IPS-18a (cell line): ENCODE results near the gene KDM2A.

Experiments used
- H3K27ac ChIP-seq: one replicate; pipeline ENCODE4 v1.5.1; 2013; ENCODE audit warnings: low read length
- H3K27me3 ChIP-seq: one replicate; pipeline ENCODE4 v1.6.1; 2013; ENCODE audit warnings: mild to moderate bottlenecking, low read length; ENCODE audit not compliant: control insufficient read depth, insufficient read depth
- H3K36me3 ChIP-seq: one replicate; pipeline ENCODE4 v1.6.1; 2013; ENCODE audit warnings: low read depth, low read length; ENCODE audit not compliant: control insufficient read depth
- H3K4me1 ChIP-seq: one replicate; pipeline ENCODE4 v1.6.1; 2013; ENCODE audit warnings: low read depth, low read length; ENCODE audit not compliant: control insufficient read depth
- H3K4me3 ChIP-seq: one replicate; pipeline ENCODE4 v1.5.1; 2013; ENCODE audit warnings: low read length
- H3K9ac ChIP-seq: one replicate; pipeline ENCODE4 v1.6.1; 2013; ENCODE audit warnings: mild to moderate bottlenecking, low read length, moderate library complexity
- H3K9me3 ChIP-seq: one replicate; pipeline ENCODE4 v1.6.1; 2013; ENCODE audit warnings: low read depth, low read length; ENCODE audit not compliant: control insufficient read depth

Gene KDM2A

GRCh38 chr11:67298786-67299185 lies 179.7 kb downstream of the KDM2A start:
- Histone ChIP-seq H3K9ac (no peak overlapping the region), H3K36me3 (peaks cover 7% of the 10 kb centered on the region), H3K9me3 (no peaks in the 10 kb centered on the region), H3K27ac (no peak overlapping the region), H3K27me3 (peaks cover under 1% of the 10 kb centered on the region), H3K4me1 (peaks cover 5% of the 10 kb centered on the region), H3K4me3 (no peak overlapping the region)

- Histone ChIP-seq H3K9ac (no peak overlapping the region), H3K27ac (no peak overlapping the region), H3K27me3 (peaks cover 9% of the 10 kb centered on the region), H3K36me3 (peaks cover 7% of the 10 kb centered on the region), H3K9me3 (no peaks in the 10 kb centered on the region), H3K4me3 (no peak overlapping the region), H3K4me1 (peaks cover 5% of the 10 kb centered on the region)
These were observed 180.6 kb downstream of the KDM2A start for GRCh38 chr11:67299471-67300191.

- Histone ChIP-seq H3K9me3 (no peaks in the 10 kb centered on the region), H3K4me3 (no peak overlapping the region), H3K4me1 (peaks cover 5% of the 10 kb centered on the region), H3K27ac (no peak overlapping the region), H3K36me3 (peaks cover 7% of the 10 kb centered on the region), H3K9ac (no peak overlapping the region), H3K27me3 (peaks cover 12% of the 10 kb centered on the region)
These were observed 181.2 kb downstream of the KDM2A start for GRCh38 chr11:67300256-67300755.

- H3K9me3 ChIP-seq: no peaks in the 10 kb centered on the region
- H3K27me3 ChIP-seq: peaks cover 12% of the 10 kb centered on the region
- H3K4me1 ChIP-seq: peaks cover 5% of the 10 kb centered on the region
- no peak overlapping the region for H3K4me3 ChIP-seq
- H3K36me3 ChIP-seq: peaks cover 7% of the 10 kb centered on the region
- H3K27ac ChIP-seq: no peak overlapping the region
- H3K9ac ChIP-seq: no peak overlapping the region
These were observed 181.8 kb downstream of the KDM2A start for GRCh38 chr11:67300756-67301312.

GRCh38 chr11:67301313-67301921 lies 182.4 kb downstream of the KDM2A start:
- Histone ChIP-seq H3K4me3 (peak overlapping the region; percentile 77), H3K27ac (no peak overlapping the region), H3K27me3 (peaks cover 12% of the 10 kb centered on the region), H3K36me3 (peaks cover 7% of the 10 kb centered on the region), H3K4me1 (peaks cover 5% of the 10 kb centered on the region), H3K9ac (no peak overlapping the region), H3K9me3 (no peaks in the 10 kb centered on the region)

GRCh38 chr11:67301951-67302516 lies 183.0 kb downstream of the KDM2A start:
- H3K4me1 ChIP-seq: peaks cover 5% of the 10 kb centered on the region
- H3K36me3 ChIP-seq: peaks cover 7% of the 10 kb centered on the region
- H3K27me3 ChIP-seq: peaks cover 12% of the 10 kb centered on the region
- no peak overlapping the region for H3K27ac ChIP-seq
- H3K9ac ChIP-seq: peak overlapping the region; percentile 19
- H3K9me3 ChIP-seq: no peaks in the 10 kb centered on the region
- H3K4me3 ChIP-seq: peak overlapping the region; percentile 77

GRCh38 chr11:67302571-67303131 lies 183.6 kb downstream of the KDM2A start:
- peak overlapping the region; percentile 24 for H3K27ac ChIP-seq
- H3K27me3 ChIP-seq: peaks cover 12% of the 10 kb centered on the region
- H3K9me3 ChIP-seq: no peaks in the 10 kb centered on the region
- peaks cover 5% of the 10 kb centered on the region for H3K4me1 ChIP-seq
- peaks cover 7% of the 10 kb centered on the region for H3K36me3 ChIP-seq
- H3K4me3 ChIP-seq: peak overlapping the region; percentile 77
- peak overlapping the region; percentile 56 for H3K9ac ChIP-seq

GRCh38 chr11:67303132-67303834 lies 184.2 kb downstream of the KDM2A start, which contains the start of gene SSH3:
TSS of gene SSH3 (plus strand) at chr11:67303530. CDS start at chr11:67303626, 96 bp downstream.
- peaks cover 7% of the 10 kb centered on the region for H3K36me3 ChIP-seq
- H3K4me1 ChIP-seq: peaks cover 5% of the 10 kb centered on the region
- peak within 1 kb of the TSS; percentile 56 for H3K9ac ChIP-seq
- peak within 1 kb of the TSS; percentile 24 for H3K27ac ChIP-seq
- peaks cover 12% of the 10 kb centered on the region for H3K27me3 ChIP-seq
- H3K4me3 ChIP-seq: peak within 1 kb of the TSS; percentile 77
- no peaks in the 10 kb centered on the region for H3K9me3 ChIP-seq

- Histone ChIP-seq H3K27me3 (peaks cover 12% of the 10 kb centered on the region), H3K36me3 (peaks cover 7% of the 10 kb centered on the region), H3K4me3 (peak overlapping the region; percentile 77), H3K9me3 (no peaks in the 10 kb centered on the region), H3K27ac (no peak overlapping the region), H3K9ac (peak overlapping the region; percentile 15), H3K4me1 (peaks cover 5% of the 10 kb centered on the region)
These were observed 184.9 kb downstream of the KDM2A start for GRCh38 chr11:67303835-67304411.

- Histone ChIP-seq H3K36me3 (peaks cover 3% of the 10 kb centered on the region), H3K9me3 (no peaks in the 10 kb centered on the region), H3K4me3 (peak overlapping the region; percentile 77), H3K27me3 (peaks cover 12% of the 10 kb centered on the region), H3K4me1 (peaks cover 5% of the 10 kb centered on the region), H3K27ac (no peak overlapping the region), H3K9ac (no peak overlapping the region)
These were observed 185.5 kb downstream of the KDM2A start for GRCh38 chr11:67304511-67305113.
